Liver (tissue), 3 donors: Measurements from ENCODE around the gene RGS7.

Source experiments
- CTCF ChIP-seq: fragments of 150-350 bp; IDR thresholded peaks from 2 replicates; pipeline ENCODE4 v1.5.1; 2017; ENCODE audit warnings: improper control_type of control experiment, low read depth, low read length; ENCODE audit not compliant: missing input control
- REST ChIP-seq: IDR thresholded peaks from 2 replicates; pipeline ENCODE4 v1.6.1; 2016; ENCODE audit warnings: antibody characterized with exemption, mild to moderate bottlenecking
- TAF1 ChIP-seq: conservative IDR thresholded peaks from 2 replicates; pipeline ENCODE4 v1.6.1; 2016; ENCODE audit warnings: antibody characterized with exemption, mild to moderate bottlenecking
- TF ChIP-seq, protein P1 (sequence below): IDR thresholded peaks from 2 replicates; pipeline ENCODE4 v1.6.1; 2016; ENCODE audit warnings: antibody characterized with exemption
- donor health status: healthy.
- donor health status: healthy.

GRCh38 chr1:241096982-241097381 is 260.0 kb downstream of the RGS7 start:
- TF ChIP-seq CTCF (no peak), REST (no peak), TAF1 (no peak)
- TF ChIP-seq, protein P1, sequence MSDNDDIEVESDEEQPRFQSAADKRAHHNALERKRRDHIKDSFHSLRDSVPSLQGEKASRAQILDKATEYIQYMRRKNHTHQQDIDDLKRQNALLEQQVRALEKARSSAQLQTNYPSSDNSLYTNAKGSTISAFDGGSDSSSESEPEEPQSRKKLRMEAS, result no peak
